ENCODE results near the gene FTO.

FTO gene

DNA sequence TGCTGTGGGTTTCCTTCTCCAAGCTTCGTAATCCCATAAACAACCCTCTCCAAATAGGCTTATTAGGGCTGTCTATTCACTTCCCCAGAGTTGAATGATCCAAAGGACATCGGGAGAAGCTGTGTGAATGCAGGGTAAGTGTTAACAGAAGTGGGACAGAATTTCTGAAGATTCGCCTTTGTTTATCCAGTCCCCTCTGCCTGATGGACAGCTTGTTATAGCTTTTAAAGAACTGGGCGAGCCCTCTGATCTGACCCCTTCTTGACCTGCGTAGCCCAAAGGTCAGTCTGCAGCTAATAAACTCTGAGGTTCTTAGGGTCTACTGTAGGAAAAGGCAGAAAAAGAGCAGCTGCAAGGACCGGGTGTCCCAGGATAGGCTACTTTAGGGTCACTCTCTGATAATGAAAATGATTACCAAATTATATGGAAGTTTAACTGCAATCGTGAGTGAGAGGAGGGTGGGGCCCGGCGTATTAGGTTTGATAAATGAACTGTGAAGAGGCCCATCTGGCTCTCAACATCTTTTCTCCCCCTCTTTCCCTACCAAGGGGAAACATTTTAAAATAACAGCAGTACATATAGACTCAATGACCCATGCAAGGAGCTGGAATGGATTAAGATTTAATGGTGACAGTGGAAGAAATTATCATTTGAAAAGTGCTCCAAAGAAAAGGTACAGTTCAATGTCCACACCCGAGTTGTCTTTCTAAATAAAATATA, 233.4 kb downstream of the FTO start:
- H3K4me3 Mint-ChIP-seq, result no peak overlapping the region
- DNase-seq, result no peak
- H3K27ac Mint-ChIP-seq, result no peak overlapping the region
- peaks cover 2% of the 10 kb centered on the region for H3K36me3 Mint-ChIP-seq
- CTCF ChIA-PET, result no interaction called here
- peaks cover 5% of the 10 kb centered on the region for H3K4me1 Mint-ChIP-seq
- no peaks in the 10 kb centered on the region for H3K9me3 Mint-ChIP-seq
- H3K27me3 Mint-ChIP-seq, result no peaks in the 10 kb centered on the region

- H3K9me3 Mint-ChIP-seq, result no peaks in the 10 kb centered on the region
- no peak for DNase-seq
- H3K36me3 Mint-ChIP-seq, result peaks cover 2% of the 10 kb centered on the region
- H3K27ac Mint-ChIP-seq, result no peak overlapping the region
- peaks cover 9% of the 10 kb centered on the region for H3K4me1 Mint-ChIP-seq
- CTCF ChIA-PET, result interaction anchor here (0.6 kb wide), 1 partner anchor 887 kb away, joined by 3 read pairs; no protein-coding TSS in a partner anchor
- H3K4me3 Mint-ChIP-seq, result no peak overlapping the region
- H3K27me3 Mint-ChIP-seq, result no peaks in the 10 kb centered on the region
These were observed 240.1 kb downstream of the FTO start for GRCh38 chr16:53944025-53944424.

DNA sequence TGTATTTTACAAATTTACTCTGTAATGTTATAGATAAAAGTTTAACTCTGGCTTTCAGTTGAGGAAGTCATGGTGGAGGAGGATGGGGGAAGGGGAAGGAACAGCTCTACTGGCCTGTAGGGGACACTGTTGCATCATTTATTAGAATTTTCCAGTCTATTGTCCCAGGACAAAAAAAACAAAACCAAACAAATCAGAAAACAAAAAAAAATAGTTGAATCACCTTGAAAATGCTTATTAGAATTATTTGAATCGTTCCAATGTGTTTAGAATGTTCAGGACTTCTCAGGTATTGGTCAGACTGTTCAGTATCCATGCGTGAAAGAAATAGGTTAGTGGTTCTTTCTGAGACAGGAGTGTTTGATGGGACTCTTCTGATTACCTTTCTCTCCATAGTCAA, 242.0 kb downstream of the FTO start:
- no peak for DNase-seq
- H3K4me1 Mint-ChIP-seq, result peaks cover 14% of the 10 kb centered on the region
- no peak overlapping the region for H3K4me3 Mint-ChIP-seq
- peaks cover 2% of the 10 kb centered on the region for H3K36me3 Mint-ChIP-seq
- CTCF ChIA-PET, result interaction anchor here (0.9 to 1.8 kb wide), 3 partner anchors 10 to 68 kb away, joined by 3 to 6 read pairs (median 3); no protein-coding TSS in a partner anchor
- no peaks in the 10 kb centered on the region for H3K9me3 Mint-ChIP-seq
- H3K27me3 Mint-ChIP-seq, result no peaks in the 10 kb centered on the region
- no peak overlapping the region for H3K27ac Mint-ChIP-seq

DNA sequence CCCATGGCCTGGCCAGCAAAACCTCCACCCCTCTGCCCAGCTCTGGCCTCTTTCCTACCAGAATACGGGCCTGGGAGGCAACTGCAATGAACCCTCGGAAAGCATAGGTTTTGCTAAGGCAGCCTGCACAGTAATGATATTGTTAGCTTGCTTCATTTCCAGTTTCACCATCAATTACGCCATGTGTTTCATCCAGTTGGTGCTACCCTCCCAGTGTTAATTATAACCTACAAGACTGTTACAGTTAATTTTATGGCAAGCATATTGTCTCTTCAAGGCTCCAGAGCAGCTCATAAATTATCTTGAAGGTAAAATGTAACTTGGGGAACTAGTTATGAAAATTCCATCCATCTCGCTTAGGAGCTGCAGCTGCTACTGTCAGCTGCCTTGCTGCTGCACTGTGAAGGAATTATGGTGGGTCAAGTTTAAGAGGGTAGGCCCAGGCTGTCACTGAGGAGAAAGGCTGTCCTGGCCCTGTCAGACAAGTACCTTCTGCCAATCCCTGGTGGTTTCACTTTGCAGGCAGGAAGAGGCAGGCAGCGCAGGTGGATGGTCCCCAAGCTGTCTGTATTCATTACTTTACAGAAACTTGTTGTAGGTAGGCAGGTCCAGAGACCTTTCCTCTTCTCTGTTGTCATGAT, 242.9 kb downstream of the FTO start:
- peak overlapping the region; percentile 26 for H3K27ac Mint-ChIP-seq
- no peak overlapping the region for H3K4me3 Mint-ChIP-seq
- no peaks in the 10 kb centered on the region for H3K9me3 Mint-ChIP-seq
- H3K4me1 Mint-ChIP-seq, result peaks cover 20% of the 10 kb centered on the region
- peaks cover 2% of the 10 kb centered on the region for H3K36me3 Mint-ChIP-seq
- H3K27me3 Mint-ChIP-seq, result no peaks in the 10 kb centered on the region
- CTCF ChIA-PET, result interaction anchor here (0.7 to 1.3 kb wide), 5 partner anchors 24 to 1518 kb away, joined by 3 to 5 read pairs (median 3); no protein-coding TSS in a partner anchor
- DNase-seq, result no peak

GRCh38 chr16:53947642-53948041, 243.7 kb downstream of the FTO start:
- Mint-ChIP-seq H3K27ac (no peak overlapping the region), H3K27me3 (no peaks in the 10 kb centered on the region), H3K36me3 (no peaks in the 10 kb centered on the region), H3K9me3 (no peaks in the 10 kb centered on the region), H3K4me1 (peaks cover 27% of the 10 kb centered on the region), H3K4me3 (no peak overlapping the region)
- CTCF ChIA-PET, result interaction anchor here (0.9 to 1.3 kb wide), 5 partner anchors 25 to 1518 kb away, joined by 3 to 5 read pairs (median 3); no protein-coding TSS in a partner anchor
- no peak for DNase-seq

GRCh38 chr16:53948326-53948725, 244.4 kb downstream of the FTO start:
- CTCF ChIA-PET, result interaction anchor here (1.1 to 1.3 kb wide), 2 partner anchors 36 to 174 kb away, joined by 3 read pairs; no protein-coding TSS in a partner anchor
- no peak overlapping the region for H3K27ac Mint-ChIP-seq
- H3K9me3 Mint-ChIP-seq, result no peaks in the 10 kb centered on the region
- no peak overlapping the region for H3K4me3 Mint-ChIP-seq
- H3K36me3 Mint-ChIP-seq, result peaks cover 1% of the 10 kb centered on the region
- H3K4me1 Mint-ChIP-seq, result peaks cover 33% of the 10 kb centered on the region
- H3K27me3 Mint-ChIP-seq, result no peaks in the 10 kb centered on the region
- DNase-seq, result no peak

- no peak overlapping the region for H3K4me3 Mint-ChIP-seq
- CTCF ChIA-PET, result interaction anchor here (1.3 kb wide), 1 partner anchor 174 kb away, joined by 3 read pairs; no protein-coding TSS in a partner anchor
These were observed 244.9 kb downstream of the FTO start for GRCh38 chr16:53948734-53949430.

DNA sequence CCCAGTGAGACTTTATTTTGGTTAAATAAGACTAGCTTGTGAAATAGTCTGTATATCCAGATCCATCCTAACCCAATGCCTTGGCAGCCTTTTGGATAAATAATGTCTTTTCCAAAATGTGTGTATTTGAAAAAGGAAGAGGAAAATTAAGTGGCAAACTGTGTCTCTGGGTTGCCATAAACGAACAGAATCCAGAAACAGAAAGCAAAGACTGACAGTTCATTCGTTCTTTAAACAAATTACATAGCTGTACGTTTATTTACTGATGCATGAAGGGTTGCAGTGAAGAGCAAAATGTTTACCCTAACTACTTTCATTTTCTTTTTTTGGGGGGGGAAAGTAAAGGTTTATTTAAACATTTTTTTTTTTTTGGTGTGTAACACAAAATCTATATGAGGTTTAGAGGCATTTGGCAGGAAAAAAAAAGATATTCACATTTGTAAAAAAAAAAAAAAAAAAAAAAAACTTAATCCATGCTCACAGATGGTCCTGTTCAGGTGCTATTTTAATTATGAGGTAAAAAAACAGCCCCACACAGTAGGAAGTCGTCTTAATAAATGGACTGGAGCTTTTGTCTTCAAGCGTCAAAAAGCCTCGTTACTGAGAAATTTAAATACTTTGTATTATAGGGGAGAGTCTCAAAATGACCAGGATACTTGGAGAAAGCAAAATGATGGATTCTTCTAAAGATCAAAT, 245.9 kb downstream of the FTO start:
- Mint-ChIP-seq H3K36me3 (peaks cover 2% of the 10 kb centered on the region), H3K9me3 (no peaks in the 10 kb centered on the region), H3K4me3 (no peak overlapping the region), H3K4me1 (peaks cover 33% of the 10 kb centered on the region), H3K27ac (no peak overlapping the region), H3K27me3 (no peaks in the 10 kb centered on the region)
- no peak for DNase-seq
- CTCF ChIA-PET, result interaction anchor here (0.8 to 1.4 kb wide), 2 partner anchors 28 to 59 kb away, joined by 3 read pairs; no protein-coding TSS in a partner anchor

More at GRCh38 chr16:53948734-53949430, 244.9 kb downstream of the FTO start:
- Mint-ChIP-seq H3K9me3 (no peaks in the 10 kb centered on the region), H3K4me1 (peaks cover 33% of the 10 kb centered on the region), H3K27ac (no peak overlapping the region), H3K36me3 (peaks cover 2% of the 10 kb centered on the region), H3K27me3 (no peaks in the 10 kb centered on the region)
- no peak for DNase-seq

DNA sequence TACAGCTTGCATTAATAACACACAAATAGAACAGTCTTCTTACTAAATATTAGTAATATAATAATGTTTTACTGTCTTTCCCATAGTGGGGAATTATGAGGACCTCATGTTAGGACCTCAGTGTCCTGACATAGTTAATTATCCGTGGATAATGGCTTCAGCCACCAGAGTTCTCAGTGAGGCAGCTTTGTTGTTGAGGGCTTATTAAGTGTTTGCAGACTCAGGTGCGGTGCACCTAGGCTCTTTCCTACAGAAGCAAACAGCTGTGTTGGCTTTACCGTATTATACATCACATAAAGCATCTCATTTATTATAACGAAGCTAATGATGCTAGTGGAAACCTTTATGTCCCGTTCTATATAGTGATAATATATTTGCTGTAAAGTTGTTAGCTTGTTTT, 246.7 kb downstream of the FTO start:
- Mint-ChIP-seq H3K4me3 (no peak overlapping the region), H3K9me3 (no peaks in the 10 kb centered on the region), H3K27ac (no peak overlapping the region), H3K36me3 (peaks cover 2% of the 10 kb centered on the region), H3K4me1 (peaks cover 33% of the 10 kb centered on the region), H3K27me3 (no peaks in the 10 kb centered on the region)
- CTCF ChIA-PET, result interaction anchor here (0.8 to 1.4 kb wide), 2 partner anchors 28 to 59 kb away, joined by 3 read pairs; no protein-coding TSS in a partner anchor
- no peak for DNase-seq

DNA sequence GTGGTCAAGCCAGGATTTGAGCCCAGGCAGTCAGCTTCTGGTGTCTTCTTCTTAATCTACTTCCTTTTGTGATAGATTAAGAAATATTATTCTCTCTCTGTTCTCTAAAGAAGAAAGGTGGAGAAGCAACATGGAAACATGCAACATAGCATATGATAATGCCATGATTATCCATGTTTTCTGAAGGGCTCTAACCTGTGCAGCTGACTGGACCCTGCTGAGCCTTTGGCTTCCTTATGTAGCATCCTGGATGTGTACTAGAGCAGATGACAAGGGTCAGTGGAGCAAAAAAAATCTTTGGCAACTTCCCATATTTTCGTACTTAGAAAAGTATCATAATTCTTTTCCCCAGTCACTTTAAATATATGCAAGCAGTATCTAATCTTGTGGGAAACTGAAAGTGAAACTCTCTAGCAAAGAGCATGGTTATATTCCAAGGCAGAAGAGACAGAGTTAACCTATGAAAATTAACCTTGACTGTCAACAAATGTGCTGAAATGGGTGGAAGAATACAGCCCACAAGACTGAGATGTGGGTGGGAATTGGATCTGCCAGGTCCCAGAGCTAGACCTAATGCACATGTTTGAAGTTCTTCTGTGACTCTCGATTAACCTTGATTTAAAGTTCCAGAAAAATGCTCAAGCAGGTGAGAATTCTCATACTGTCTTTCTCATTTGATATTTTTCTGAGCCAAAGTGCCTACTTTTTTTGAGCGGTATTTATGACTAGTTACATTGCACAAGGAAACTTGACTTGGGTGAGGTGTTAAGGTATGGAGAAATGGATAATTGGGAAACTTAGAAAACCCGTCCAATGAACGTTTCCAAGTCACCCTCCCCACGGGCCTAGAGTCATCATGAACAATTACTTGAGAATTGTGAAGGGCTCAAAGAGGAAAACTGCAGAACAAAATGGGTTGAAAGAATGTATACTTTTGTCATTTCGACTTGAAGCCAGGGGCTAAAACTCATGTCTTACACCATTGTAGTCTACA, 248.6 kb downstream of the FTO start:
- DNase-seq, result no peak
- Mint-ChIP-seq H3K36me3 (peaks cover 6% of the 10 kb centered on the region), H3K4me1 (peaks cover 23% of the 10 kb centered on the region), H3K4me3 (peak overlapping the region; percentile 19), H3K27me3 (no peaks in the 10 kb centered on the region), H3K27ac (peak overlapping the region; percentile 79), H3K9me3 (no peaks in the 10 kb centered on the region)
- CTCF ChIA-PET, result no interaction called here

GRCh38 chr16:53953336-53953735, 249.4 kb downstream of the FTO start:
- Mint-ChIP-seq H3K36me3 (peaks cover 6% of the 10 kb centered on the region), H3K4me3 (no peak overlapping the region), H3K9me3 (no peaks in the 10 kb centered on the region), H3K27ac (no peak overlapping the region), H3K27me3 (no peaks in the 10 kb centered on the region), H3K4me1 (peaks cover 23% of the 10 kb centered on the region)
- CTCF ChIA-PET, result no interaction called here
- no peak for DNase-seq

GRCh38 chr16:53955221-53955875, 251.4 kb downstream of the FTO start:
- Mint-ChIP-seq H3K27me3 (no peaks in the 10 kb centered on the region), H3K9me3 (no peaks in the 10 kb centered on the region), H3K27ac (peak overlapping the region; percentile 8), H3K36me3 (peaks cover 6% of the 10 kb centered on the region), H3K4me3 (no peak overlapping the region), H3K4me1 (peaks cover 19% of the 10 kb centered on the region)
- CTCF ChIA-PET, result interaction anchor here (2.0 kb wide), 1 partner anchor 10 kb away, joined by 6 read pairs; no protein-coding TSS in a partner anchor
- no peak for DNase-seq
